Fibroblast of pulmonary artery (primary cell): ENCODE results near the gene CD81.

Experiments used
- DNase-seq: peaks from one replicate; pipeline ENCODE4 v3.0.0-alpha.2; 2010; ENCODE audit warnings: low read depth
- H3K4me3 ChIP-seq: replicated peaks from 2 replicates; pipeline ENCODE4 v1.5.1; 2011; ENCODE audit warnings: low read depth, mild to moderate bottlenecking, control low read depth, low read length, moderate library complexity
- TF ChIP-seq, protein P1 (sequence below): IDR thresholded peaks from 2 replicates; pipeline ENCODE4 v1.5.1; 2011; ENCODE audit warnings: mild to moderate bottlenecking, control low read depth, low read length, inconsistent platforms; ENCODE audit errors: missing control alignments

Gene CD81

DNA sequence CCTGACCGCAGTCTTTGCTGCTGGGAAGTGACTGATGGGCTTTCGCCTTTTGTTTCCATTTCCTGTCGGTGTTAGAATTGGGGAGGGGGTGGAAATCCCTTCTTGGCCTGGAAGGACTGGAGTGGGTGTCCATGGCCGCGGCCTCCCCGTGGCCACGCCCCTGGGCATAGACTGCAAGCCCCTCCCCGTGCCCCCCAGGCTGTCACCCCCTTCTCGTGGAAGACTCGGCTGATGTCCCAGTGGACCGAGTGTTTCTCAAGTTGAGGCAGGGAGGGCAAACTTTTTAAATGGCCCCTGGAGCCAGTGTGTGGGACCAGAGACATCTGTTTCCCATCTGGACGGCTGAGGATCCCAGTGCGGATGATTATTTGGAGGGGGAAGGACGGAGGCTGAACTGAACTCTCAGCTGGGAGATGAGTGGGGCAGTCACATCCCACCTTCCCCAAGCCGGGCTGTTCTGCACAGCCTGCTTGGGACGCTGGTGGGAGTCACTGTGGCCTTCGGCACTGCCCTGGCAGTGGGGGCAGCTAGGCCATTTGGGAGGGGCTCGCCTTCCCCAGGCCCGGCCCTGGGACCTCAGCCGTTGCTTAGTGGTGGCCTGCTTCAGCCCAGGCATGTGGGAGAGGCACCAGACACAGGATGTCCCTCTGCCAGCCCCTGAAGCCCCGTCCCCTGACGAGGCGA, 1.6 kb downstream of the CD81 start:
- TF ChIP-seq, protein P1, sequence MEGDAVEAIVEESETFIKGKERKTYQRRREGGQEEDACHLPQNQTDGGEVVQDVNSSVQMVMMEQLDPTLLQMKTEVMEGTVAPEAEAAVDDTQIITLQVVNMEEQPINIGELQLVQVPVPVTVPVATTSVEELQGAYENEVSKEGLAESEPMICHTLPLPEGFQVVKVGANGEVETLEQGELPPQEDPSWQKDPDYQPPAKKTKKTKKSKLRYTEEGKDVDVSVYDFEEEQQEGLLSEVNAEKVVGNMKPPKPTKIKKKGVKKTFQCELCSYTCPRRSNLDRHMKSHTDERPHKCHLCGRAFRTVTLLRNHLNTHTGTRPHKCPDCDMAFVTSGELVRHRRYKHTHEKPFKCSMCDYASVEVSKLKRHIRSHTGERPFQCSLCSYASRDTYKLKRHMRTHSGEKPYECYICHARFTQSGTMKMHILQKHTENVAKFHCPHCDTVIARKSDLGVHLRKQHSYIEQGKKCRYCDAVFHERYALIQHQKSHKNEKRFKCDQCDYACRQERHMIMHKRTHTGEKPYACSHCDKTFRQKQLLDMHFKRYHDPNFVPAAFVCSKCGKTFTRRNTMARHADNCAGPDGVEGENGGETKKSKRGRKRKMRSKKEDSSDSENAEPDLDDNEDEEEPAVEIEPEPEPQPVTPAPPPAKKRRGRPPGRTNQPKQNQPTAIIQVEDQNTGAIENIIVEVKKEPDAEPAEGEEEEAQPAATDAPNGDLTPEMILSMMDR = no peak
- peak; percentile 49 for DNase-seq
- peak overlapping the region; percentile 93 for H3K4me3 ChIP-seq

DNA sequence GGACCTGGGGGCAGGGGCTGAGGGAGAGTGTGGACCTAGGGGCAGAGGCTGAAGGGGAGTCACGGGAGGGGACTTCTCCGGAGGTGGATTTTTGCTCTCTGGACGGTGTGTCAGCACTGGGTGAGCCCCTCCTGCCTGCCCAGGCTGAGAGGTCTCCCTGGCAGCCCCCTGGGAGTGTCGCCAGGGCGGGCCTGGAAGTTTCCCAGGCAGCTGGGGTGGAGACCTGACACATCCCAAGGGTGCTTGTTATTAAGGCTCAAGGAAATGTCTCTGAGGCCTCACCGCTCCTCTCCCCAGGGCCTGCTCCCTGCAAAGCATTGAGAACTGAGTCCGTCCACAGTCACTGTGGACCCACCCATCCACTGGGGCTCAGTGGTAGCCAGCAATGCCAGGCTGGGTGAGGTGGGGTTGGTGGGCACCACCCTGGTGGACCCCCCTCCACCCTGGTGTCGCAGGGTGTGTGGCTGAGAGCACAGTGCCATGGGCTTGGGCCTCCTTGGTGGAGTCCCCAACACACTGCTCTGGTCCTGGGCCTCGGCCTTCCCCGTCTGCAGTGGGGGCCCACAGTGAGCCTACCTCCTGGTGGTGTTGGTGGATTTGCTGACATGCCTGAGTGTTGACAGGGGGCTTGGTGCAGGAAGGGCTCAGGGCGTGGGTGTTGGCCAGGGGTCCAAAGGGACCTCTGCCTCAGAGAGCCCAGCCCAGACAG, 2.5 kb downstream of the CD81 start:
- H3K4me3 ChIP-seq = peak overlapping the region; percentile 93
- DNase-seq = no peak
- TF ChIP-seq, protein P1 = no peak

DNA sequence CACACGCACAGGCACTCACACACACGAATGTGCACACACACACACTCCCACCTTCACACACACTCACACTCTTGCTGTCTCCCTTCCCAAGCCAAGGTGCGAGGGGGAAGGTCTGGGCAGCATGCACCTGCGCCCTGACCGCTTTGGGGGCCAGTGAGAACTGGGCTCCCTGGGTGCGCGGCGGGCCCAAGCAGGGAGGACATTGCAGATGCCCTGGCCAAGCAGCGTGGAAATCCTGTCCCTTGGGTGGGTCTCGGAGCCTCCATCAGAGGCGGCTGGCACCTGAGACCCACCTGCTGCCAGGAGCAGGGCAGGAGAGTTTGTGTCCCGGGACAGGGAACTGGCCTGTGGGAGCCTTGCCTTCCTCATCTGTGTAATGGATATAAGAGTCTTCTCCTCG, 3.3 kb downstream of the CD81 start:
- peak overlapping the region; percentile 12 for H3K4me3 ChIP-seq
- no peak for DNase-seq
- TF ChIP-seq, protein P1 = no peak

DNA sequence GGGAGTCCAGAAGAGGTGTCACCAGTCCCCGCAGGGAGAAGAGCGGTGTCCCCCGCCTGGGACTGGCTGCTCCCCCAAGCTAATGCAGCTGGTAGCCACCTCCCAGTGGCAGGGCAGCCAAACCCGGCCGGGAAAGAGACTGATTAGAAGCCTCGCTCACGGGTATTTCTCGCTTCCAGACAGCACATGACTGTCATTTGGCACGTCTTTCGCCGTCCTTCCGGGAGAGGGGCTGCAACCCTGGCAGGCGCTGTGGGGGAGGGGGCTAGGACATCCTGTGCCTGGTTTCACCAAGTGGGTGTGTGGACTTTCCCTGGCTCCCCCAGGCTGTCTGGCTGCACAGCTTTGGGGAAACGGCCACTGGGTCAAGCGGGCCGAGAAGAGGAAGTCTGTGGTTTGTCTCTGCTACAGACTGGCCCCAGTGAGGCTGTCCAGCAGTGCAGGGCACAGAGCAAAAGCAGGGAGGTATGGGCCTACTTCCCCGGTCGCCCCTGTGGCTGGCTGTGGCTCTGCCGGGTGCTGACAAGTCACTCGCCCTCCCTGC, 3.8 kb downstream of the CD81 start:
- TF ChIP-seq, protein P1 = no peak
- DNase-seq = peak; percentile 63
- peak overlapping the region; percentile 12 for H3K4me3 ChIP-seq

DNA sequence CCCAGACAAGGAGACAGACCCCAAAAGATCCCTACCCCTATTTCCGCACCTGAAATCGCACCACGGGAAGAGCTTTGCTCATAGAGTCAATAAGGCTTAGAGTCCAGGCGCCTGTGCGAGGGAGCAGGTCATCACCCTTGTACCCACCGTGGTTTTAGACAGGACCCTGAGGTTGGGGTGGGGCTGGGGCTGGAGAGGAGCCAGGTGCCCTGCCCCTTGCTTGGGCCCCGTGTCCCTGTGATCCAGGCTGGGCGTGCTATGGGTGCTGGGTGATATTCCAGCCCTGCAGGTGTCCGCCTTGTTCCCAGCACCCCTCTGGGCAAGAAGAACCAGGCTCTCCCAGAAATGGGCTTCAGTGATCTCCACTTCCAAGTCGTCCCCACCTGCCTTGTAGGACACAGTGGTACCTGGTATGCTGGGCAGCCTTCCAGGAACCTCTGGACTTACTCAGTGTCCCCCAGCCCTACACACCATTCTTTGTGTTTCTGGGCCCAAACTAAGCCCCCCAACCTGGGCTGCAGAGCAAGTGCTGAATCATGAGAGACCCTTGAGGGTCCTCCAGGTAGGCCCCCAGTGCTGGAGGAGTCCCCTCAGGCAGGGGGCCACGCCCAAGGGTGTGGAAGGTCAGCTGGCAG, 4.5 kb downstream of the CD81 start:
- TF ChIP-seq, protein P1 = no peak
- no peak overlapping the region for H3K4me3 ChIP-seq
- no peak for DNase-seq

DNA sequence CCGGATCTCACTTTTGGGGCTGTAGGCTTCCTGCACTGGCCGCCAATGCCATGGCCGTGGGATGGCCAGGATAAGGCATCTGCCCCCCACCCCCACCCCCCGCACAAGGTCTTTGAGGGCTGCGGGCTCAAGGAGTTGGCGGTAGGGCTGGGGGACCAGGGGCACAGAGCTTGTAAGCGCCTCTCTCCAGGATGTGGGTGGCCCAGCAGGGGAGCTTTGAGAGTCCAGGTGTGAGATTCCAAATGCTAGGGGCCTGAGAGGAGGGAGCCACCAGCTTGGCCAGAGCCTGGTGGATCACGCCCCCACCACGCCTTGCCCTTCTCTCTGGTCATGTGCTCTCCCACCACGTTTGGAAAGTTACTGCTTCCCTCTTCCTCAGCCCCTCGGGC, 5.0 kb downstream of the CD81 start:
- no peak for DNase-seq

More for the DNA sequence above, 5.0 kb downstream of the CD81 start:
- TF ChIP-seq, protein P1 = no peak
- no peak overlapping the region for H3K4me3 ChIP-seq
